SU-DHL-6 (cell line): ENCODE results near the gene ZSCAN22.

Source experiments
- H2AFZ ChIP-seq: fragments of 200-600 bp; sonication (generic); 2 replicates; pipeline ENCODE4 v1.6.1; 2014; ENCODE audit warnings: low read depth, mild to moderate bottlenecking, moderate library complexity, mixed read lengths, antibody characterized with exemption, low read length; ENCODE audit not compliant: severe bottlenecking
- H3F3A ChIP-seq: fragments of 200-600 bp; shearing (Covaris generic); 2 replicates; pipeline ENCODE4 v1.6.0; 2016; ENCODE audit warnings: antibody characterized with exemption, mild to moderate bottlenecking; ENCODE audit not compliant: insufficient read depth
- H3K27ac ChIP-seq: fragments of 200-600 bp; sonication (generic); 2 replicates; pipeline ENCODE4 v1.5.1; 2016; ENCODE audit warnings: low read depth, mild to moderate bottlenecking, low read length, moderate library complexity, mixed read lengths
- H3K27me3 ChIP-seq: fragments of 200-600 bp; sonication (generic), shearing (Covaris generic); 2 replicates; pipeline ENCODE4 v1.6.0; 2014; ENCODE audit warnings: mild to moderate bottlenecking, low read length
- H3K36me3 ChIP-seq: fragments of 200-600 bp; sonication (generic); 2 replicates; pipeline ENCODE4 v1.6.1; 2014; ENCODE audit warnings: mild to moderate bottlenecking, low read length, mixed read lengths
- H3K4me2 ChIP-seq: fragments of 300-600, 200-600 bp; shearing (Covaris generic), sonication (generic); 2 replicates; pipeline ENCODE4 v1.6.0; 2014; ENCODE audit warnings: low read length, low read depth, mild to moderate bottlenecking; ENCODE audit not compliant: poor library complexity, severe bottlenecking
- H3K4me3 ChIP-seq: fragments of 200-600 bp; sonication (generic); 2 replicates; pipeline ENCODE4 v1.5.1; 2014; ENCODE audit warnings: antibody characterized with exemption, low read length, mild to moderate bottlenecking, mixed read lengths; ENCODE audit not compliant: insufficient read depth, poor library complexity, severe bottlenecking
- H3K79me2 ChIP-seq: fragments of 200-600 bp; sonication (generic); 2 replicates; pipeline ENCODE4 v1.6.1; 2014; ENCODE audit warnings: mild to moderate bottlenecking, low read length, moderate library complexity; ENCODE audit not compliant: insufficient read depth
- H3K9ac ChIP-seq: fragments of 200-600 bp; sonication (generic); 2 replicates; pipeline ENCODE4 v1.7.0; 2014; ENCODE audit warnings: mild to moderate bottlenecking, low read length
- H3K9me2 ChIP-seq: fragments of 200-600 bp; sonication (generic); replicated peaks from 2 replicates; pipeline ENCODE4 v1.6.1; 2014; ENCODE audit warnings: low read length; ENCODE audit not compliant: insufficient read depth
- H3K9me3 ChIP-seq: fragments of 200-600 bp; sonication (generic); 2 replicates; pipeline ENCODE4 v1.6.1; 2014; ENCODE audit warnings: low read length, mixed read lengths; ENCODE audit not compliant: insufficient read depth
- H4K20me1 ChIP-seq: fragments of 200-600 bp; sonication (generic); 2 replicates; pipeline ENCODE4 v1.6.1; 2014; ENCODE audit warnings: low read depth, mild to moderate bottlenecking, antibody characterized with exemption, low read length, moderate library complexity, mixed read lengths
- CTCF ChIP-seq: fragments of 200-600 bp; sonication (generic); IDR thresholded peaks from one replicate; pipeline ENCODE4 v1.5.1; 2017; ENCODE audit warnings: antibody characterized with exemption, mild to moderate bottlenecking, low read length, moderate library complexity; ENCODE audit not compliant: insufficient read depth, poor library complexity, severe bottlenecking
- EZH2phosphoT487 ChIP-seq: fragments of 200-600 bp; sonication (generic), shearing (Covaris generic); conservative IDR thresholded peaks from 2 replicates; pipeline ENCODE4 v1.6.1; 2018; ENCODE audit warnings: mild to moderate bottlenecking, antibody characterized with exemption, low read length, moderate library complexity, mixed read lengths

ZSCAN22 gene

GRCh38 chr19:58326501-58326913, 287 bp upstream of the ZSCAN22 start:
- Histone ChIP-seq H3K9me2 (no peaks in the 10 kb centered on the region), H3K27ac (no peak overlapping the region), H3K9me3 (no peaks in the 10 kb centered on the region), H3K36me3 (no peaks in the 10 kb centered on the region), H3F3A (no peaks in the 10 kb centered on the region), H3K79me2 (peaks cover 6% of the 10 kb centered on the region; the same call in 1 of the 2 replicates), H3K9ac (peak overlapping the region; percentile 72), H2AFZ (peak overlapping the region; percentile 10), H3K4me2 (peak overlapping the region; percentile 66), H4K20me1 (no peaks in the 10 kb centered on the region), H3K4me3 (peak overlapping the region; percentile 82), H3K27me3 (no peaks in the 10 kb centered on the region)
- TF ChIP-seq CTCF = no peak
- TF ChIP-seq EZH2phosphoT487 = no peak

GRCh38 chr19:58328999-58329398, 2.2 kb downstream of the ZSCAN22 start:
- TF ChIP-seq CTCF (no peak), EZH2phosphoT487 (no peak)
- H3K4me2 ChIP-seq = no peak overlapping the region
- no peaks in the 10 kb centered on the region for H3K27me3 ChIP-seq
- H4K20me1 ChIP-seq = no peaks in the 10 kb centered on the region
- no peak overlapping the region for H2AFZ ChIP-seq
- peaks cover 10% of the 10 kb centered on the region; the same call in 1 of the 2 replicates for H3K79me2 ChIP-seq
- H3K9me3 ChIP-seq = no peaks in the 10 kb centered on the region
- H3K9me2 ChIP-seq = no peaks in the 10 kb centered on the region
- H3K27ac ChIP-seq = no peak overlapping the region
- no peak overlapping the region for H3K9ac ChIP-seq
- no peaks in the 10 kb centered on the region for H3F3A ChIP-seq
- H3K4me3 ChIP-seq = no peak overlapping the region
- H3K36me3 ChIP-seq = no peaks in the 10 kb centered on the region

GRCh38 chr19:58330458-58330857, 3.7 kb downstream of the ZSCAN22 start:
- no peak for TF ChIP-seq CTCF
- TF ChIP-seq EZH2phosphoT487 = no peak
- no peaks in the 10 kb centered on the region for H3K9me3 ChIP-seq
- no peaks in the 10 kb centered on the region for H3K36me3 ChIP-seq
- no peaks in the 10 kb centered on the region for H4K20me1 ChIP-seq
- no peak overlapping the region for H3K4me3 ChIP-seq
- H3K27me3 ChIP-seq = no peaks in the 10 kb centered on the region
- no peak overlapping the region for H3K4me2 ChIP-seq
- H3F3A ChIP-seq = no peaks in the 10 kb centered on the region
- no peak overlapping the region for H2AFZ ChIP-seq
- no peaks in the 10 kb centered on the region for H3K9me2 ChIP-seq
- H3K9ac ChIP-seq = no peak overlapping the region
- H3K79me2 ChIP-seq = peaks cover 10% of the 10 kb centered on the region; the same call in 1 of the 2 replicates
- no peak overlapping the region for H3K27ac ChIP-seq
